HG03457 (cell line): ENCODE results near the gene RPL6.

Experiments
- ATAC-seq: cut with Tn5 transposase; IDR thresholded peaks from one replicate; pipeline ENCODE4 v1.9.1; 2021; ENCODE audit warnings: moderate number of reproducible peaks; ENCODE audit not compliant: unreplicated experiment

Gene RPL6

DNA sequence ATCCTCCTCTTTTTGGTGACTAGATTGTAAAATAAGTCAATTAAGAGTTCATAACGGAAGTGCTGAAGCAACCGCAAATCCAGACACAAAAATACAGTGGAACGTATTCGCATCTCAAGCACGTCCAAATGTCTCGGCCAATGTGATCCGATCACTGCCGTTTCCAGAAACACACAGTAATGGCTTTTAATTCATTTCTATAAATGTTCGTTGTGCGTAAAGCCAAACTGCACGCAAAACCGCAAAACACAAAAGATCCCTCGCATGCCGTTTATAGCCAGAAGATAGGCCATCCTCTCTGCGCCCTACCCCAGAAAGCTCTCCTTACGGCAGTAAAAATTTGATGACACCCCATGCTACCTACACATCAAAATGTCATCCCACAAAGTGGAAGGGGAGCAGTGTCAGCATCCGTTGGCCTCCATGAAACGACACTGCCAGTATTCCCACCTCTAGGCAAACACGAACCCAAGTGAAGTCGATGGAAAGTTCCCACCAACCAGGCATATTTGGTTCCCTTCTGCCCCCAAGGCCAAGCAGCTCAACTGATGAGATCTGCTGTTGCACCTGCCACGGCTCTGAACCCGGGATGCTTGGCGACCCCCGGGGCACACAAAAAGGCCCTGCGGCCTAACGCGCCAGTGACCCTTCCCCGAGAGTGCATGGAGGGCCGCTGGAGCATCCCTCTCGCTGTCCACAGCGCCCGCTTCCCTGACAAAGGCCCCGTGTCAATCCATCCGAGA, 28.6 kb downstream of the RPL6 start:
- no peak for ATAC-seq

DNA sequence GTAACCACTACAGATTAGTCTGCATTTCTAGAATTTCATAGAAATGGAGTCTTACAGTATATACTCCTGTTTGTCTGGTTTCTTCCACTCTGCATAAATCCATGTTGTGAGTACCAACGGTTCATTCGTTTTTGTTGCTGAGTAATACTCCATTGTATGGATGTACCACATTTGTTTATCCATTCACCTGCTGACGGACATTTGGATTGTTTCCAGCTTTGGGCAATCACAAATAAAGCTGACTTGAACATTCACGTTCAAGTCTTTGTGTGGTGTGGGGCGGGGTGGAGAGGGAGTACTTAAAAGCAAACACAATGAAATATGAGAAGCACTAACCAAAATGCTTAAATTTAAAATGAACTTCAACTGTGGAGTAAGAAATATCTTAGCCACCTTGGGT, 34.3 kb downstream of the RPL6 start:
- no peak for ATAC-seq

DNA sequence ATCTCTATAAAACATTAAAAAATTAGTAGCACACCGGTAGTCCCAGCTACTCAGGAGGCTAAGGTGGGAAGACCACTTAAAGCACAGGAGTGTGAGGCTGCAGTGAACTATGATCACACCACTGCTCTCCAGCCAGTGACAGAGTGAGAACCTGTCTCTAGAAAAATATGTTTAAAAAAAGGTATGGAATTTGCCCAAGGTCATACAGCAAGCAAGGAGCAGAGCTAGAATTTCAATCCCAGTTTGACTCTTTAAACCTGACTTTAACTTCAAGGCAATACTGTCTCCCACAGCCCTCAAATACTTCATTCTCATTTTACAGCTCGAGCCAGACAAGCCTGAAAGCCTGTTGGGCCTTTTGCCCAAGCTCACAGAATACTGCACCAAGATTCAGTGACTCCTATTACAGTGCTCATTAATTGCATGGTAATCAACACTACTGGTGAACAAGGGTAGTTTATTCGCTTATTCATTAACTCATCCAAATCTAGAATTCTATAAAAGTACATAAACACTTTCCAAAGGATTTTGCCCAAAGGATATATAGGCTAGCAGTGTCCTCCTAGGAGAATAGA, 35.2 kb downstream of the RPL6 start:
- no peak for ATAC-seq

DNA sequence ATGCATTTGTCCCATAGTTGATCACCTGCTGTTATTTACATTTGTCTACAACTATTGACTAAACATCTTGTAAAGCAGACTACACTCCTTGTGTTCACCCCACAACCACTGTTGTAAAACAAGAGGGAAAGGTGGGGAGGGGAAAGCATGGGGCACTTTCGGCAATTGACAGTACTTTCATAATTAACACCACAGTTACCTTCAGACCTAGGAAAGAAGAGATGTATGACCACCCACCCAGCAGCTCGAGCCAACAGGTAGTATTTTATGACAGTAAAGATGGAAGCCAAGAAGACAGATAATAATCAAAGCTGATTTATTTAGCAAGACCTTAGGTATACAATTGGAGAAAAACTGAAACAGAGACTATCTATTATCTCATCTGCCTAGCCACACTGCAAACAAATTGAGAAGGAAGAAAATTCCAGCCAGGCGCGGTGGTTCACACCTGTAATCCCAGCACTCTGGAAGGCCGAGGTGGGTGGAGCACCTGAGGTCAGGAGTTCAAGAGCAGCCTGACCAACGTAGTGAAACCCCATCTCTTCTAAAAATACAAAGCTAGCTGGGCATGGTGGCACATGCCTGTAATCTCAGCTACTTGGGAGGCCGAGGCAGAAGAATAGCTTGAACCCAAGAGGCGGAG, 38.4 kb downstream of the RPL6 start:
- ATAC-seq = no peak

DNA sequence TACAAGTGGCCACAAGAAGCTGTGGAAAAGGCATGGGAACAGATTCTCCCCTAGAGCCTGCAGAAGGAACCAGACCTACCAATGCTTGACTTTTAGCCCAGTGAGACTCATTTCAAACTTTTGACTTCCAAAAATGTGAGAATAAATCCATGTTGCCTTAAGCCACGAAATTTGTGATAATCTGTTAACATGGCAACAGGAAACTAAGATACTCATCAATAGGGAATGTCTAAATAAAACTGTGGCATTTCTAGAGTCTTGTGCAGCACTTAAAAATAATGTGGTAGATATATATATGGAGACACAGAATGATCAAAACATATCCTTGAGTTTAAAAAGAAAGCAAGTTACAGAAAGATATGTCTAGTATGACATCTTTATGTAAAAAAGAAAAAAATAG, 39.2 kb downstream of the RPL6 start:
- no peak for ATAC-seq

DNA sequence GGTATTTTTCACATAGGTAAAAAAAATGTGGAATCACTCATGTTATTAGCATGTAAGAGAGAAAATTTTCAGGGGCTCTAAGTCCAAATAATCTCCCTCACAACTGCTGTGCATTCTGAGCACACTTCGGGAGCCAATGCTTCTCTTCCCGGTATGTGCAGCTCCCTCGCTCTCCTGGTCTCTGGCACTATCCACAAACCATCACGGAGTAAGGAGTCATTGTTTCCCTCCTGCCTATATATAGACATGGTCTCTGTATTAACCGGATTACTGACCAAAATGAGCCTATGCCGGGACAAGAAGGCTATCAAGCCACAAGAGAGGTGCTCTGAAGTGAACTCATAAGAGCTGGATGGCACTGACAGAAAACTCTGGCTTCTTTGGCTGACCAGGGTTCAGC, 40.5 kb downstream of the RPL6 start:
- ATAC-seq = no peak

DNA sequence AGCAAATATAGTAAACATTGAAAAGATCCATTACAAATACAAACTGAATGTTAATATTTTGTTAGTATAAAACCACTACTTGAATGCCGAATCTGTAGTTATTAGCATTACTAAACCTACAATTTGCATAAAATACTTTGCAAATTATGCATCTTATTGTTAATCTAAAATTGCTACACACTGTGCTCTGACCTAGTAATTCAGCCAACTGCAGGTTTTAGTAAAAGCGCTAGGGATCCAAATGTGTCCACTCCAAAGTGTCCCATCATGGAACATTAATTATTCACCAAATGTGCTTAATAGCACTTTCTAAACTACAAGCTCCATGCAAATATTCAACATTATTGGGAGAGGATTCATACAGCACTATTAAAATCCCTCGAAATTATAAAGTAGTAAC, 41.4 kb downstream of the RPL6 start:
- no peak for ATAC-seq

DNA sequence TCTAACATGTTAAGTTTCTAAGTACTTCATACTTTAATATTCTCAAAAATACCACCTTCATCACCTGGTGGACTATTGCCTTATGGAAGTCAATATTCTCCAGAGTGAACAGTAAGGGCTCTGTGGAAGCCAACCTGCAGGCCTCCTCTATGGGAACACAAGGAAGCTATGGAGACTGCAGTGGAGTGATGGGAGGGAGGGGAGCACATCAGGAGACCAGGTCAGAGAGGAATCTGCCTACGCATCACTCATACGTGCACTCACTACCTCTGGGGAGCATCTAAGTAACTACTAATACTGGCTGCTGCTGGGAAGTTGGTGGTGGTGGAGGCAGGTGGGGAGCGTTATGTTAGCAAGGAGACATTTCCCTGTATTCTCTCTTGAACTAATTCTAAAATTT, 47.1 kb downstream of the RPL6 start:
- ATAC-seq = no peak

DNA sequence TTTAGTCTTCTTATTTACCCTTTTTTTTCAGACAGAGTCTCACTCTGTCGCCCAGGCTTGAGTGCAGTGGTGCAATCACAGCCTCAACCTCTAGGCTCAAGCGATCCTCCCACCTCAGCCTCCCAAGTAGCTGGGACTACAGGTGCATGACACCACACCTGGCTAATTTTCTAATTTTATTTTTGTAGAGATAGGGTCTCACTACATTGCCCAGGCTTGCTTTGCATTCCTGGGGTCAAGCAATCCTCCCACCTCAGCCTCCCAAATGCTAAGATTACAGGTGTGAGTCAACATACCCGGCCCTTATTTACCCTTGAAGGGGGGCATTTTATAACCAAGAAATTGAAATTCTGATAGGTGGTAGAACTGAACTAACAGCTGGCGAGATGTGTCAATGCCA, 48.1 kb downstream of the RPL6 start:
- no peak for ATAC-seq

DNA sequence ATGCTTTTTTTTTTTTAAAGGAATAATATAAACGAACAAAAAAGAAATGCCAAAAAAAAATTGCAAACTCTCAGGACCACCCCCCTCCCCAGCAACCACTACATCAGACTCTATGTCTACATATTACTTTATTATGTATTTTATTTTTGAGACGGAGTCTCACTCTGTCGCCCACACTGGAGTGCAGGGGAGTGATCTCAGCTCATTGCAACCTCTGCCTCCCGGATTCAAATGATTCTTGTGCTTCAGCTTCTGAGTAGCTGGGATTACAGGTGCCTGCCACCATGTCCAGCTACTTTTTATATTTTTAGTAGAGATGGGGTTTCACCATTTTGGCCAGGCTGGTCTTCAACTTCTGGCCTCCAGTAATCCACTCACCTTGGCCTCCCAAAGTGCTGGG, 50.1 kb downstream of the RPL6 start:
- ATAC-seq = no peak

DNA sequence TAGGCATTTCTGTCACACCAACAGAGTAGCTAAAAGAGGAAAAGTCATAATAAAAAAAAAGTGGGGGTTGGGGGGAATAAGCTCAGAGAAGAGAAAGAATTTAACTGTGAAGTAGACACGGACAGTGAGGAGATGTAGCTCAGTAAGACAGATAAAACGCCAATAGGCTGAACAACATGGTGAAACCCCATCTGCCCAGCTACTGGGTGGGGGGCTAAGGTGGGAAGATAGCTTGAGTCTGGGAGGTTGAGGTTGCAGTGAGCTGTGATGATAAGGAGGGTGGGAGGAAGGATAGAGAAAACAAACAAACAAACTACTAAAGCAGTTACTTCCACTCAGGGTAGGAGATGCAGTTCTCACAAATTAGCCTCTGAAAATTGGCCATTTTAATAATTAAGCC, 52.2 kb downstream of the RPL6 start:
- ATAC-seq = no peak
